Hair follicle dermal papilla cell (primary cell): ENCODE data around the gene ARSA. TPM values are rescaled to one million over a fixed set of nuclear protein-coding genes. Genes with fewer than 3 reads are reported as not detected.

Experiments
- small RNA-seq: library from RNA; depleted of rRNA; stranded (forward); fragments of <200 nt; gene quantifications from one replicate; pipeline ENCODE3, GENCODE V24; 2012
- total RNA-seq: library from RNA; depleted of rRNA; stranded (reverse); fragments of >200 nt; gene quantifications from 2 replicates; pipeline ENCODE4 v1.2.3, GENCODE V29; 2012

ARSA gene
- 40.8 and 47.1 TPM in 2 replicates for total RNA-seq

DNA sequence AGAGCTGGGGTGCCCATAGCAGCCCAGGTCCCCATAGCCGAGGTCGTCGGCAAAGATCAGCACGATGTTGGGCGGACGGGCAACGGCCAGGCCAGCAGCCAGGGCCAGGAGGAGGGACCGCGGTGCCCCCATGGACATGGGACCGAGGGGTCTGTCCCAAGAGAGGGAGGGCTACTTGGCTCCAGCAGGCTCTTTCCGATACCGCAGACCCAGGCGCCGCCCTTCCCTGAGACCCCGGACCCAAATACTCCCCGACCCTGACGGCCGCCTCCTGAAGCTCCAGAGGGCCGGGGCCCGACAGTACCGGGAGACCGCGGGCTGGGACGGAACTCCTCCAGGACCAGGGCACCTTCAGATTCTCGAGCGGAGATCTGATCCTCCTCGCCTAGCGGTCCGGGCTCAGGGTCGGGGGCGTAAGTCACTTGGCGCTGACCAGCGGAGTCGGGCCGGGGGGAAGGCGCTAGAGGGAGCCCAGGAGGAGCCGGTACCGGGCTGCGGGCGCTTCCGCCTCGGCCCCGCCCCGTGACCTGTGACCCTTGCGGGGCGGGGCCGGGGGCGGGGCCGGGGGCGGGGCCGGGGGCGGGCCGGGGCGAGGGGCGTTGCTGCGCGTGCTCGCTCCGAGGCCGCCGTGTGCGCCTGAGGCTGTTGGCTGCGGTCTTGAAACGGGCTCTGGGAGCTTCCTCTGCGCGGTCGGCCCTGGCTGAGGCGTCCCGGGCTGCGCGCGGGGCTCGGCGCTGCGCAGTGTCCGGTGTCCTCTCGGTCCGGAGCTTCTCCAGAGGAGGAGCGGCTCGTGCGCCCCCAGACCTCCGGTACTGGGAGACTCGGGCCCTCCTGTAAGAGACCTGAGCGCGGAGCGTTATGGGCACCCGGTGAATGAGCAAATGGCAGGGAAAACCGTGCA is at the start of gene ARSA:
TSS of gene ARSA (minus strand) at position 511 of the 901 bp plus-strand sequence. CDS start at position 138, 373 bp downstream.

DNA sequence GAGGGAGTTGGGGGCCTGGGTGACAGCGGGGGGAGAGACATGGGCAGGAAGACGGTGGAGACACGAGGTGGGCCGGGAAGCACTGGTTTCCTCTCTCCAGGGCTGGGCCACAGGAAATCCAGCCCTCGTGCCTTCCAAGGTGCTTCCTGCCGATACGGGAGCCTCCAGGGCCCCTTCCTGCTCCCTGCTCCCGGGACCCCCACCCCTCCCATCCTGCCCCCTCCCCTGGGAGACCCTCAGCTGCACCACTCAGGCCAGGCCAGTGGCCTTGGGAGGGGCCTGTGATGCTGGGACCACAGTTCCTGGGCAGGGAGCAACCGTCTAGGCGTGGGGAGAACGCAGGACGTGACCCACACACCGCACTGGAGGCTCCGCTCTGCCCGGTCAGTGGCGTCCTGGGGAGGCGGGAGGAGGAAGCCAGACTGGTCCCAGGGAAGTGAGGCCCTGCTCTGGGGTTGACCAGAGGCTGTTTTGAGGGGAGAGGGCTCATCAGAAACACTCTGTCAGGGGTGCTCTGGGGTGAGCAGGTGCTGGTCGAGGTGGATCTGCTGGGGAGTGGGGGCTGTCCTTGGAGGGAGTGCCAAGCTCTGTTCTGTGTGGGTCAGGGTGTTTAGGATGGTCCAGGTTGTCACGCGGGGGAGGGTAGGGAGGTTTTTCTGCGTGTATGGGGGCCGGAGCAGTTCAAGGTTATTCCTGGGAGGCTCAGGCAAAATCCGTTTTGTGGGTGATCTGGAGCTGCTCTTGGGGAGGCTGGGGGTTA is 44.7 kb upstream of the ARSA start, which contains the start of gene SHANK3:
TSS of gene SHANK3 (plus strand) at position 353 of the 760 bp plus-strand sequence.

DNA sequence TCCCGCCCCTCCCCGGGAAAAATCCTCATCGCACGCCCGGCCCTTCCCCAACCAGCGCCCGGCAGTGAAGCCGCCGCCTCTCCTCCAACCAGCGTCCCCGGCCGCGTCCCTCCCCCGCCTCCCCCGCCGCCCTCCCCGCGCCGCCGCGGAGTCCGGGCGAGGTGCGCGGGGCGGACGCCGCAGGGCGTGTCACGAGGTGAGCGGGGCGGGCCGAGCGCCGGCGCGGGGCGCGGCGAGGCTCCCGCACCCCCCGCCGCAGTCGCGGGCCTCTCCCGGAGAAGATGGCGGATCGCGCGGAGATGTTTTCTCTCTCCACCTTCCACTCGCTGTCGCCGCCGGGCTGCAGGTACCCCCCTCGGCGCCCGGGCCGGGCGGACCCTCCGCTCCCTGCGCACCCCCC is 27.4 kb downstream of the ARSA start, which contains the start of gene MAPK8IP2:
TSS of gene MAPK8IP2 (plus strand) at position 256 of the 400 bp plus-strand sequence. CDS start at position 282, 26 bp downstream.

DNA sequence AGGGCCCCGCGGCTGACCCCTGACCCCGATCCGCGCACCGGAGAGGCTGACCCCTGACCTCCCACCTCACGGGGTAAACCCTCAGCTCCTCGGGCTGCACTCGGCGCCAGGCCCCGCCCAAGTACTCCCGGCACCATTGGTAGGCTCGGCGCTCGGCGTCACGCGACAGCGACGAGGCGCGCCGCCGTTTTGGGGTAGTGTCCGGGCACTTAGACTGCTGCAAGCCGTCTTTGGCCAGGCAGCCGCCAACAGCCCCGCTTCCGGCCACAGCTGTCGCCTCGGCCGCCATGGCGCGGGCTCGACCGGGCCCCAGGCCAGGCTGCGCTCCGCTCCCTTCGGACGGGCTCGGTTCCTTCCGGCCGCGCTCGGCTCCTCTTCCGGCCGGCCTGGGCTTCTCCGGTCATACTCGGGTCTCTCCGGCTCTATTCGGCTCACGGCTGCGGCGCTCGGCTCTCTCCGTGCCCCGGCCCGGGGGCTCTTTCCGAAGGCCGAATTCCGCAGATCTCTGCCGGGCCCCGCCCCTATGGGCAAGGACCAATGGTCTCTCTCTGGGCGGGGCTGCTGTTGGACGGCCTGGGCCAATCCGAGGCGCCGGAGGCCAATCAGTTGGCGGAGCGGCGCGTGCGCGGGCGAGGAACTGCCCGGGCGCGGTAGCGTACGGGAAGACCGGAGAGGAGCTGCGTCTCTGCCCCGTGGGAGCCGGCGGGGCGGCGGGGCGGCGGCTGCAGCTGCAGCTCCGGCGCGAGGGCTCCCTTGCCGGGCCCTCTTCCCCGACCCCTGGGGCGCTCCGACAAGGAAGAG is 45.3 kb downstream of the ARSA start, which contains the start of gene CHKB:
TSS of gene CHKB (minus strand) at position 357 of the 801 bp plus-strand sequence. CDS start at position 289, 68 bp downstream.

DNA sequence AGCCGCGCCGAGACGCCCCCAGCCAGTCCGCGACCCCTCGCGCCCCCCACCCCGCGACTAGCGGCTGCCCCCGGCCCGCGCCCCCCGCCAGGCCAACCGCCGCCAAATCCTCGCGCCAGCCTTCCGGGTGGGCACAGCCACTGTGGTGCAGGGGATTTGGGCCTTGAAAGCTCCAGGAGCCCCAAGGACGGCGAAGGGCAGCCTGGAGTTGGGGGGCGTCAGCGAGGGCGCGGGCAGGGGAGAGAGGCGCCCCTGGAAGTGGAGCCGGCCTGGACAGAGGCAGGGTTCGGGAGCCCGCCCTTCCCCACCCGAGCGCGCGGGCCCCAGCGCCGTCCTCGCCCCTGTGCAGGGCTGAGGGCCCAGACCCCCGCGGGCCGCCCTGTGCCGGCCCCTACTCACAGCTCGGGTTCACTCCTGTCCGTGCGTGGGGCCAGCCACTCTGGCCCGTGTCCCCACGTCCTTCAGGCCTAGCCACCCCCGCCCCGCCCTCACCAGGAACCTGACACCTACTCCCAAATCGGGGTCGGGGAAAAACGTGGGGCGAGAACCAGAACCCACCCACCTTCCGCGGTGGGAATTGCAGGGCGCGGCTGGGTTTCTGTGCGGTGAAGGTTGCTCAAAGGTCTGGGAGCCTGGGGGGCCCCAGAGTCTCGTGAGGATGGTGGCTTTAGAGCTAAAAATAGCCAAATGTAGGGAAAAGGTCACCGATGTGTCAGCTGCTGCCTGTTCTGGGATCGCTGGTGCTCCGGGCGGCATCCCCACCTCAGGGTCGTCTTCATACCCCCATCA is 49.8 kb downstream of the ARSA start, which contains the start of gene CPT1B:
TSS of gene CPT1B (minus strand) at position 441 of the 789 bp plus-strand sequence. CDS start 512 bp downstream, outside the sequence.

Small RNAs within 50 kb of the gene (small RNA-seq; reads per million reads assigned to genes)
- gene RF00019, result not detected

Other genes starting within 250 kb of the ARSA start
- gene SBF1, start 153.1 kb downstream of the ARSA start, total RNA-seq, result 83.8 and 100 TPM in 2 replicates
- gene ADM2, start 146.6 kb downstream of the ARSA start, total RNA-seq, result 4.5 and 9.6 TPM in 2 replicates
- gene MIOX, start 141.3 kb downstream of the ARSA start, total RNA-seq, result not detected in 2 replicates
- gene LMF2, start 120.5 kb downstream of the ARSA start, total RNA-seq, result 82.6 and 93.6 TPM in 2 replicates
- gene NCAPH2, start 119.9 kb downstream of the ARSA start, total RNA-seq, result 23.3 and 24.8 TPM in 2 replicates
- 3.2 and 6.1 TPM in 2 replicates for gene SCO2, start 102.6 kb downstream of the ARSA start, total RNA-seq
- 73.7 and 88.9 TPM in 2 replicates for gene TYMP, start 98.1 kb downstream of the ARSA start, total RNA-seq
- gene KLHDC7B, start 82.3 kb downstream of the ARSA start, total RNA-seq, result 0.12 TPM in 1 of 2 replicates, not detected in the other
- gene SYCE3, start 65.2 kb downstream of the ARSA start, total RNA-seq, result not detected in 2 replicates
- gene CPT1B, start 49.7 kb downstream of the ARSA start, total RNA-seq, result 3.2 and 4.0 TPM in 2 replicates
- gene CHKB, start 45.3 kb downstream of the ARSA start, total RNA-seq, result 40.8 and 45.1 TPM in 2 replicates
- 1.9 and 4.6 TPM in 2 replicates for gene MAPK8IP2, start 27.4 kb downstream of the ARSA start, total RNA-seq
- gene SHANK3, start 44.7 kb upstream of the ARSA start, total RNA-seq, result 0.85 and 1.9 TPM in 2 replicates
- 0.16 TPM in 1 of 2 replicates, not detected in the other for gene ACR, start 110.1 kb upstream of the ARSA start, total RNA-seq
- gene RABL2B, start 155.5 kb upstream of the ARSA start, total RNA-seq, result 21.6 and 25.3 TPM in 2 replicates